Measurements from ENCODE around the gene ANKFN1.

DNA sequence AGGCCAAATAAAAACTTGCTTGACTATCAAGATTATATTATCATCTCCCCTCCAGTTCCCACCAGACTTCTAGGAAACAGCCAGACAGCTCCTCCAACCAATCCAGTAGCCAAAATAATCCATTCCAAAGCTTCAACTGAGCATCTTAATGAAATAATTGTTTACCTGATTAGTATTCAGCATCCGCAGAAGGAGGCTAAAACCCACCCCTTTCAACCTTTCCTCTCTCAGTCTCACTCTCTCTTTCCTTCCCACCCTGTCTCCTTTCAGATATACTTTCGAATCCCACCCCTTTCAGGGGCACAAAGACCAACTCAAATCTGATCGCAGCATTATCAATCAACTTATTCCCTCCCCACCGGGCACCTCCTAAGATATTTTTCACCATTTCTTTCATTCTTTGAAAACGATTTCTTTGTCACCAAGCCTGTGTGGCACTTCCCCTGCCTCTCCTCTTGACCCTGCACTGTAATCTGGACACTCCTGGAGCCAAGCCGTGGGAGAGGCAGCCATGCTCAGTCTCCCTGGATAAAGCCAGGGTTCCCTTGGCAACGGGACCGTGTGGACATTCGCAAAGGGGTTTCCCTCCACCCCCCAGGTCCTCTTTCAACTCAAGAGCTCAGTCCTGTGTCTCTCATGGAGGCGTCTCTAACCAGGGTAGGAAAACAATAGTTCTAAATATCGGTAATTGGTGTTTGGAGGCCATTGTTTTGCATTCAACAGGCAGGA is at the start of gene ANKFN1:
- no peak for TF ChIP-seq POLR2A (IDR thresholded peaks at IDR 0.05)
- TF ChIP-seq CTCF (IDR thresholded peaks at IDR 0.05), result no peak
- TF ChIP-seq POLR2AphosphoS5 (IDR thresholded peaks at IDR 0.05), result no peak

All from breast epithelium (tissue), 3 donors.